LNCAP (cell line): Measurements from ENCODE around the gene RUFY1.

Experiments
- CTCF ChIP-seq: fragments of 450-650 bp; IDR thresholded peaks from 2 replicates; pipeline ENCODE4 v1.5.1; 2017; ENCODE audit warnings: mild to moderate bottlenecking

The RUFY1 gene

GRCh38 chr5:179599566-179599965, 49.2 kb downstream of the RUFY1 start:
- no peak for TF ChIP-seq CTCF

- TF ChIP-seq CTCF: no peak
Observed at GRCh38 chr5:179599973-179600372, 49.6 kb downstream of the RUFY1 start.

GRCh38 chr5:179601871-179602625, 51.7 kb downstream of the RUFY1 start:
- no peak for TF ChIP-seq CTCF

- TF ChIP-seq CTCF: no peak
Observed at GRCh38 chr5:179603308-179603707, 53.0 kb downstream of the RUFY1 start.

- TF ChIP-seq CTCF: no peak
Observed at GRCh38 chr5:179605026-179605833, 54.9 kb downstream of the RUFY1 start.

GRCh38 chr5:179606071-179606909, 55.9 kb downstream of the RUFY1 start:
- no peak for TF ChIP-seq CTCF

GRCh38 chr5:179606910-179607159, 56.5 kb downstream of the RUFY1 start:
- no peak for TF ChIP-seq CTCF
